Inferior parietal cortex (tissue), 1 donor: ENCODE data around the gene ABCA1.
"Not testable (repeated sequence)": the region's sequence is repeated elsewhere in the genome, so short reads cannot be mapped to it uniquely, and the experiment has no call there.

Experiments used
- DNase-seq: peaks from one replicate; pipeline ENCODE4 v3.0.0-alpha.2; 2016; ENCODE audit errors: extremely low spot score

ABCA1 gene, protein sequence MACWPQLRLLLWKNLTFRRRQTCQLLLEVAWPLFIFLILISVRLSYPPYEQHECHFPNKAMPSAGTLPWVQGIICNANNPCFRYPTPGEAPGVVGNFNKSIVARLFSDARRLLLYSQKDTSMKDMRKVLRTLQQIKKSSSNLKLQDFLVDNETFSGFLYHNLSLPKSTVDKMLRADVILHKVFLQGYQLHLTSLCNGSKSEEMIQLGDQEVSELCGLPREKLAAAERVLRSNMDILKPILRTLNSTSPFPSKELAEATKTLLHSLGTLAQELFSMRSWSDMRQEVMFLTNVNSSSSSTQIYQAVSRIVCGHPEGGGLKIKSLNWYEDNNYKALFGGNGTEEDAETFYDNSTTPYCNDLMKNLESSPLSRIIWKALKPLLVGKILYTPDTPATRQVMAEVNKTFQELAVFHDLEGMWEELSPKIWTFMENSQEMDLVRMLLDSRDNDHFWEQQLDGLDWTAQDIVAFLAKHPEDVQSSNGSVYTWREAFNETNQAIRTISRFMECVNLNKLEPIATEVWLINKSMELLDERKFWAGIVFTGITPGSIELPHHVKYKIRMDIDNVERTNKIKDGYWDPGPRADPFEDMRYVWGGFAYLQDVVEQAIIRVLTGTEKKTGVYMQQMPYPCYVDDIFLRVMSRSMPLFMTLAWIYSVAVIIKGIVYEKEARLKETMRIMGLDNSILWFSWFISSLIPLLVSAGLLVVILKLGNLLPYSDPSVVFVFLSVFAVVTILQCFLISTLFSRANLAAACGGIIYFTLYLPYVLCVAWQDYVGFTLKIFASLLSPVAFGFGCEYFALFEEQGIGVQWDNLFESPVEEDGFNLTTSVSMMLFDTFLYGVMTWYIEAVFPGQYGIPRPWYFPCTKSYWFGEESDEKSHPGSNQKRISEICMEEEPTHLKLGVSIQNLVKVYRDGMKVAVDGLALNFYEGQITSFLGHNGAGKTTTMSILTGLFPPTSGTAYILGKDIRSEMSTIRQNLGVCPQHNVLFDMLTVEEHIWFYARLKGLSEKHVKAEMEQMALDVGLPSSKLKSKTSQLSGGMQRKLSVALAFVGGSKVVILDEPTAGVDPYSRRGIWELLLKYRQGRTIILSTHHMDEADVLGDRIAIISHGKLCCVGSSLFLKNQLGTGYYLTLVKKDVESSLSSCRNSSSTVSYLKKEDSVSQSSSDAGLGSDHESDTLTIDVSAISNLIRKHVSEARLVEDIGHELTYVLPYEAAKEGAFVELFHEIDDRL (N-terminal part only)

DNA sequence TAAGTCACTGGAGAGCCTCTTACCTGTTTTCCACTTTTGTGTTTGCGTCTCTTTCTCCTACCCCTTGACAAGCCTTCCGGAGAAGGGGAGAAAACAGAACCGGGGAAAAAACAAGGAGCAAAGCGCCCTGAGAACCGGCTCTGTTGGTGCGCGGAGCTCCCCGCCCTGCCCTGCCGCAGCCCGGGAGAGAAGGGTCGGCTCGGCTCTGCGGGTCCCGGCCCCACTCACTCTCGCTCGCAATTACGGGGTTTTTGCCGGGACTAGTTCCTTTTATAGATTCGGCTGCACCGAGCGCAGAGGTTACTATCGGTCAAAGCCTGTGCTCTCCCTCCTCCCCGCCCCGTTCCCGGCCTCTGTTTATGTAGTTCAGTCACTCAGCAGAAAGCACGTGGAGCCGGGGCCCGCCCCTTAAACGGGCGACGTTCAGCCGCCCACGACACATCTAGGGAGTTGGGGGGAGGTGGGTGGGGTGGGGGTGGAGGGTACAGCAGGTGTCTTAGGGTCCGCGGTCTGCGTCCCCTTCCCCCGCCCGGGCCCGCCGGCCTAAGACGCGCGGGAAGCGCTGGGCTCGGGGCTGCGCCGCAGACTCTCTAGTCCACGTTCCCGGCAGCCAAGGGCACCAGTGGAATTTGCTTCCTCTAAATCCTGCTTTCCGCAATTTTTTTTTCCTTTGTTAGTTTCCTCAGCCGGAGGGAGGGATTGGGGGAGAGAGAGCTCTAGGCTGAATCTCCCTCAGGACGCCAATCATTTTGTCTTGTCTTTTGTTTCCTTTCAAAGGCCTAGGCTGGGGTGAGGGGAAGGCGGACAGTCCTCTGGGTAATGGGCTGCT lies at the start of gene ABCA1:
ABCA1 (minus strand) TSS at position 244 of the 829 bp plus-strand sequence. CDS start 24,476 bp downstream, outside the sequence.
- peak; percentile 70 for DNase-seq

DNA sequence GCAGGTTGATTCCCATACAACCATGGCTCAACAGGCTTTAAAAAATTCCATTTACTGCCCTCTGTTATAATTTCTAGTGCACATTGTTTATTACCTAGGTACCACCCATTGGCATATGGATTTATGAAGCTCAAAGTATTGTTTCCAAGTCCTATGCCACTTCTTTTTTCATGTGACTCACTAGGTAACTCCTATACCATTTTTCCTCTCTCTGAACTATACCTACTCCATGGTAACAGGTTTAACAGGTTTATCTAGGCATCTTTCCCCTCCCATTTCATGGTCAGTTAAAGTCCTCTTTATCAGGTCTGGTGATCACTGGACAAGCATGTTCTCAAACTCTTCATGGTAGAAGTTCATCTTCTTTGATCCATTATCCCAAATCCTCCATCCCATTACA lies 49.6 kb upstream of the ABCA1 start:
- no peak for DNase-seq

DNA sequence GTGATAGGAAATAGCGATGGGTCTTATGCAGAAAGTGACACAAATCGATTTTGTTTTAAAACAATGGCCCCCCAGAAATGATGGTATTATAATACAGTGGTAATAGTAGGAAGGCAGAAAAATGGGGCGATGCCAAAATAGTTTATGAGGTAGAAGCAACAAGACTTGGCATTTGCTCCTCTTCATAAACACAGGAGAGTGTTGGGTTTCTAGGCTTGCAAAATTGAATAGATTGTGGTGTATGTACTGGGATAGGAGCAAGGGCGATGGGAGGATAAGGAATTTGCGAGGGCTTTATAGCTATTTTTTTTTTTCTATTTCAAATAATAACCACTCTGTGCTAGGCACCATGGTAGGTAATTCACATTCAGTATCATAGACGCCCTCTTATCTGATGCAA lies 49.2 kb upstream of the ABCA1 start:
- no peak for DNase-seq

DNA sequence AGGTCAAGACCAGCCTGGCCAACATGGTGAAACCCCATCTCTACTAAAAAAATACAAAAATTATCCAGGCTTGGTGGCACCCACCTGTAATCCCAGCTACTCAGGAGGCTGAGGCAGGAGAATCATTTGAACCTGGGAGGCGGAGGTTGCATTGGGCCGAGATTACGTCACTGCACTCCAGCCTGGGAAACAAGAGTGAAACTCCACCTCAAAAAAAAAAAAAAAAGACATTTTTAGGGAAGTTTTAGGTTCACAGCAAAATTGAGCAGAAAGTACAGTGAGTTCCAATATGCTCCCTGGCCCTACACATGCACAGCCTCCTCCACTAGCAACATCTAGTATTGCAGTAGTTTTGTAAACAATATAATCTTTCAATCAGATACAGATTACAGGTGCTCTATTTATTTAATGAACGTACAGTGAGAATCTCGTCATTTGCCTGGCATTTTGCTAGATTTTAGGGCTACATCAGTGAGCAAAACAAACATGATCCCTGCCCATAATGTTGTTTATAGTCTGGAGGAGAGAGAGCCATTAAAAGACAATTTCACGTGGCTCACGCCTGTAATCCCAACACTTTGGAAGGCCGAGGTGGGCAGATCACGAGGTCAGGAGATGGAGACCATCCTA lies 48.1 kb upstream of the ABCA1 start:
- not testable (repeated sequence) for DNase-seq

DNA sequence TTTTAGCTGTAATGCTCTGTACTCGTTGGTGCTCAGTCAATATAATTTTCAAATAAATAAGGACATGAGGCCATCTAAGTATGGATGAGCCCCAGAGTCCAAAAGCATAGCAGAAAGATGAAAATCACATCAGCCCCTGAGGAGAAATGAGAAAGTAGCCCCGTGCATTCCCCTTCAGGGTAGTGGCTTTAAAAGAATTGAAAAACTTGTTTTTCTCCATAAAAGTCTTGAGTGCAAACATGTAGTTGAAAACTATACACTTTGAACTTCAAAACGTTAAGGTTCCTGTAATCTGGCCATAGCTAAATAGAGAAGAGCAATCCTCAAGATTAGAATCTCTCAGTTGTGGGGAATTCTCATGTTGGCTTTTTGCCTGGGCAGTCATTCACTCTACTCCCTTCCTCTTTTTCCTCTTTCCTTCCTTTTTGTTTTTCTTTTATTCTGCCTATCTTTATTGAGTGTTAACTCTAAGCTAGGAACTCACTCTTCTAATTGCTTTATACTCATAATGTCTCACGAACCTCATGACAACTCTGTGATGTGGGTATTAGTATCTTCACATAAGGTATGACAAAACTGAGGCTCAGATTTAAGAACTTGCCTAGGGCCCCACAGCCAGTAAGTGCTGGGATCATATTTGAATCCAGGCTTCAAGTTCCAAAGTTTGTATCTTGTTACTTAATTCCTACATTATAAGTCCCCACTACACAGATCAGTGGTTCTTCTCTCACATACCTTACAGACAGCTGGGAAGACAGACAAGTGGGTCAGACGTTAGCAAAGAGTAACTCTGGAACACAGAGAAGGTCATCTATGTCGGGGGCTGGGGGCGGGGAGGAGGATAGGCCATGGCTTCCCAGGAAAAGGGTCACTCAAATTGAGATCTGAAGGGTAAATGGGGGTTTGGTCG lies 46.4 kb upstream of the ABCA1 start:
- no peak for DNase-seq

DNA sequence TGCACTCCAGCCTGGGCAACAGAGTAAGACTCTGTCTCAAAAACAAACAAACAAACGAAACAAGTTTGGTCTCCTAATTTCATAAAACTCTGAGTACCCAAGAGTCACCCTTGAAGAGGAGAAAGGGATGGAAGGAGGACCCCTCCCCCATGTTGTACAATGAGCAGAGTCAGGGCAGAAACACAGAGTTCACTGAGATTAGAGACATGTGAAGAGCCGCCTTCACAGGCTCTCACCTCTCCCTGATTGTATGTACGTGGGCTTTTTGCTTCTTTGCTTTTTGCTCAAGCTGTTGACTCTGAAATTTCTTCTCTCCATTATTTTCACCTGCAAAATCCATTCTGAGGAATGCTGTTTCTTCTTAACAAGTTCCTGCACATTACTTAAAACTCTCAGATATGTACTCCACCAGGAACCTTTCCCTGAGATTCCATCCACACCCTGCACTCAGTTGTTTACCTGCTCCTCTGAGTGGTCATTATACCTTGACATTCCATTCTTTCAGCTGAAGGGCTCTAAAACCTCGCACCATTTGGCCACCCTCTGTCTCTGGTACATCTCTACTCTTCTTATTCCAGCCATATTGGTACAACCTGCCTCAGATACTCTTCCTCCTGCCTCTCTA lies 44.4 kb upstream of the ABCA1 start:
- DNase-seq = no peak

DNA sequence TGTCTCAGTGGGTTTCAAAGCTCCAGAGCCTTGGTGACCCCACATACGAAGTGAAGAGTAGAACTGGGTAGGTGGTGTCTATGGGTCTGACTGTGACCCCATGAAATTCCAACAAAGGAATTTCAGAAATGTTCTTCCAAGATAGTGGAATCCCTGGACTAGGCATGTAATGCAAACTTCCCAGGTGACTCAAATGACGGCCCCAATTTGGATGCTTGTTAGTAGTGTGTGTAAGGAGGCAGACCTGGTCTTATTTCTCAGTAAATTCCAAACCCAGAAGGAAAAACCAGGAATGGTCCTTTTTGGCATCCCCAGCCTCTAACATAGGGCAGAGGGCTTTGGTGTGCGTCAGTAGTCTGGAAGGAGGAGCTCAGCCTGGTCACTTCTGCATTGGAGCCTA lies 43.6 kb upstream of the ABCA1 start:
- no peak for DNase-seq

DNA sequence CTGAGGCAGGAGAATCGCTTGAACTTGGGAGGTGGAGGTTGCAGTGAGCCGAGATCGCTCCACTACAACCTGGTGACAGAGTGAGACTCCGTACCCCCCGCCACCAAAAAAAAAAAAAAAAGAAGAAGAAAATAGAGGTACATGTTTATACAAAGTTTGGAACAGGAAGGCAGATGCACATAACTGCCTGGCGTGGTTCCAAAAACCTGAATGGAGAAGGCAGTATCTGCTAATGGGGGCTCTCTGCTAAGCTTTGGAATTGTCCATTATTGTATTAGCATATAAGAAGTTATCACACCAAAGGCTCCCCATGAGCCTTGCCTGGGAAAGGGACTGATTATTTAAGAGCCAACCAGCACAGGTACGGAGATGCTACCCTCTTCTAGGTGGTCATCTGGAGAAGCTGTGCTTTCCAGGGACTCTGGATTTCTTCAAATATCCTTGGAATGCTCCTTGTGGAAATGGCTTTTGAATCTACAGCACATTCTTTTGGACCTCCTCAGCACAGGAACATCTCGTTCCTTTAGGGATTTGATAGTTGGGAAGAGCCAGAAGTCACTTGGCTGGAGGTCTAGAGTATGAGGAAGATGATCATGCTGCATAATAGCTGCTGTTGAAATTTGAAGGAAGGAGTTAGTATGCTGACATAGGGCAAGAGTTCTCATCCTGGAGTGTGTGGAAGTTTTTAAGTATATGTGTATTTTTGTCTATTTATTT lies 42.5 kb upstream of the ABCA1 start:
- no peak for DNase-seq

DNA sequence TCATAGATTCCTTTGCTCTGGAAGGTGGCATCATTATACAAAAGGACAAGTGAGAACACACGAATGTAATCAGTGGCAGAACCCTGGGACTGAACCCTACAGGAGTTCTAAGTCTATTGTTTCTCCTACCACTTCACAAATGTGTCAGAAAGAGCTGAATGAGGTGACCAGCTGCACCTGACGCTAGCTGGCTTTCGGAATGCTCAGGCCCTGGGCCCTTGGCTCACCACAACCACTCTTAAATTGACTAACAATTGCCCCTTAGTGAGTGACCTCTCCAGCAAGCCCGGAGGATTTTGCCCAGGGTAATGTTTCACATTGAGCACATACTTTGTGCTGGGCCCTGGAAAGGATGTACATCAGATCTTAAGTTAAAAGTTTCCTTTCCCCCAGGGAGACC lies 41.2 kb upstream of the ABCA1 start:
- DNase-seq = no peak

DNA sequence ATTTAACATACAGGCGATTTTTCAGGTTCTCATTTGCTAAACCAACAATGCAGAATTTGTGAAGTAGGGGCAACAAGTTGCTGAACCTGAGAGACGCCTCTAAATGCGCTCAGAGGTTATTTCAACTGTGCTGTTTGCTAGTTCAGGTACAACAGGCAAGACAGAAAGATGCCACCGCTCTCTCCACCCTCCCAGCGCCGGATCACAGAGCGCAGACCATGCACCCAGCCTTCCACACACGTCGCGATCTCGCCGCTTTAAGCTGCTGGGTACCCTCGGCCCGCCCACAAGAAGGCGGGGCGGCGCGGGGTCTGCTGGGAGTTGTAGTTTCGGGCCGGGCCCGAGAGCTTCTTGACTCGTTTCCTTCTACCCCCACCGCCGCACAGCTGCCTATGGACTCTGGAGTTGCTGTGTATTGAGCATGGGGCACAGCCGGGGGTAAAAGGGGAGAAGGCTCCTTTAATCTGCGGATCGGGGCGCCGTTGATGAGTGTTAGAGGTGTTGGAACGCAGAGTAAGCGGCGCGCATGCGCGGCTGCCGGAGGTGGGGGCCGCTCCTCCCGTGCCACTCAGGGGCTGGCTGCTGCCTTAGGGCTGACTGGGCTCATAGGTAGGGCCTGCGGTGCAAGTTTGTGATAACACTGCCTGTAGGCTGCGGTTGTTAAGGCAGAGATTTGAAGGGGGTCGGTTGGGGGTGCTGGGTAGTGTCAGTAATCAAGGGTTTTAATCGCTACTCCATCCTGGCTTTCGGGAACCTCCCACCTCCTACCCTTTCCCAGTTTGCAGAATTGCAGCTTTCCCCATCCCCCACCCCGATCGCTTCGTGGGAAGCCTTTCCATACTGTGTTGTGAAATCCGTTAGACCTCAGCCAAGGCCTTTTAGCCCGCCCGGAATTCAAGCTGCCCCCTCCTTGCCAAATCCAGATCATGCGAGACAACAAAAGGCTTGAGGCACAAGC lies 40.3 kb upstream of the ABCA1 start:
- peak; percentile 92 for DNase-seq

DNA sequence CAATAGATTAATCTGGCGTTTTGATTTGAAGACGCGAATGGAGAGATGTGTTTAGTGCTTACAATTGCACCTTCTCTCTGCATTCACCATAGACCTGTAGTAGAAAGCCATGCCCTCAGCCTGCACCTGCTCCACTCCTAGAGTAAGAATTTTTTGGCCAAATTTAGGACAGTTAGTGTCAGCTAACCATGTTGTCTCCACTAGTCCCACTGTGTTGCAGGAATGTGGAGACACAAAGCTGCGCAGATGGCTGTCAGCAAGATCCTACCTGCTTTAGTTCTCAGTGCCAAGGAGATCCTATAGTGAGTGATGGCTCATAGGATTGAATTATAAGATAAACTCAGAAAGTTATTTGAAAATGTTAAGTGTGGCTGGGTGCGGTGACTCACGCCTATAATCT lies 35.1 kb upstream of the ABCA1 start:
- no peak for DNase-seq

DNA sequence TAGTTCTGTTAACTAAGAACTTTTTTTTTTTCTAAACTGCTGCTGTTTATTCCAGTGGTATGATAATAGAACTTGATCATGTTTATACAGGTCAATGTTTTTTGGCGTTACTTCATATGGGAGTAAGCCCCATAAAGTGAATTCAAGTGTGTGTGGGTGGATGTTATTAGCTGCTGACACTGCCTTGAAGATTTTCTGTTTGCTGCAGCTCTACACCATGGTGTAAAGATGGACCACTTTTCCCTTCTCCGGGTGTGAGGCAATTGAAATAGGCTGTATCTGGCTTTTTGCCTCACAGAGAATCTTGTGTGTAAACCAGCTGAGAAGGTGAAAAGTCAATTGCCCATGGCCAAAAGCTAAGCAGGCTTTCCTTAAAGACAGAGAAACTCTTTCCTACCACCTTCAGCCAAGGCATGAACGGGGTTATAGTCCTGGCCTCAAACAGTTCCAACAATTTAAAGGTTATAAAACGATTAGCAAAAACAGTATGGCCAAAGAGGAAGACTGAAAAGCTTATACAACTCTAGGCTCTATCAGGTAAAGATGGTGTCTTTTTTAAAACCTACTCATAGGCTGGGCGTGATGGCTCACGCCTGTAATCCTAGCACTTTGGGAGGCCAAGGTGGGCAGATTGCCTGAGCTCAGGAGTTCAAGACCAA lies 33.9 kb upstream of the ABCA1 start:
- DNase-seq = no peak

DNA sequence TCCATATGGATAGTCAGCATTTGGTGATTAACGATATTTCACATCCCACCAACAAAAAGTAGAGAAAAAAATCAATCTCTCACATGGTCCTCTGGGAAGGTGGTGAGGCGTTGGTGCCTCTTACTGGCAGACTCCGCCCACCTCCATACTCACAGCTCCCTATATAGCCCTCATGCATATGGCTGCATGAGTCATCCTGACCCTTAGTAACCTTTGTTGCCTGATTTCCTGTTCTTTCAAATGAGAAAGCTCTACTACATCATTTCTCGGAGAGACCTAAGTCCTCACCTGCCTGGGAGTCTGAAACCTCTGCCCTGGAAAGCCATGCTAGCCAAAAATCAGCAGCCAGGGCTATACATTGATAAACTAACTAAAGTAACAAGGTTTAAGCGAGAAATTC lies 33.3 kb upstream of the ABCA1 start:
- no peak for DNase-seq

DNA sequence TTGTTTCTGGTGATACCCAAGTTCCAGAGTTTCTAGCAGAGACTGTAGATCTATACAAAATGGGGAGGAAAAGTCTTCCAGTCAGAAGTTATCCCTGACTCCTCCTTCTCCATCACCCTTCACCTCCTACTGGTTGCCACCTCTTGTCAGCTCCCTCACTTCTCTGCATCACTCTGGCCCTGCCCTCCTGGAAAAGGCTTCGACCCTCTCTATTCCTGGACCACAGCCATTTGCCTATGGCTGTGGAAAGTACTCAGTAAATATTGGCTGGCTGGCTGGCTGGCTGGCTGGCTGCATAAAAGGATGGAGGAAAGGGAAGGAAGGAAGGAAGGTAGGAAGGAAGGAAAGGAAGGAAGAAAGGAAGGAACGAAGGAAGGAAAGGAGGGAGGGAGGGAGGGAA lies 32.7 kb upstream of the ABCA1 start:
- no peak for DNase-seq

DNA sequence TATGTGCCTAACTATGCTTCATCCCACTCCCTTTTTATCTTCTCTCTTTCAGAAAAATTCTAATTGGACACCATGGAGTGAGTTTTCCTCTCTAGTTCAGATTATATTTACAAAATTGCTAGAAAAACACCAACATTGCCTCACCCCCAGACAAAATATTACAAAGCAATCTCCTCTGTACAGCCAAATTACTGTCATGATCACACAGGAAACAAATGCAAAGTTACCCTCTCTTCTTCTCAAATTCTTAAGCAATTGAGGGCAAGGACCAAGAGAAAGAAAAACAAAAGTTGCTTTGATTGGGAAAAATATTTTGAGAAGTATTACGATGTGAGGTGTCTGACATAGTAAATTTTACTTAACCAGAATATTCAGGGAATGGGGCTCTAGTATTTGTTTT lies 30.8 kb upstream of the ABCA1 start:
- DNase-seq = no peak

DNA sequence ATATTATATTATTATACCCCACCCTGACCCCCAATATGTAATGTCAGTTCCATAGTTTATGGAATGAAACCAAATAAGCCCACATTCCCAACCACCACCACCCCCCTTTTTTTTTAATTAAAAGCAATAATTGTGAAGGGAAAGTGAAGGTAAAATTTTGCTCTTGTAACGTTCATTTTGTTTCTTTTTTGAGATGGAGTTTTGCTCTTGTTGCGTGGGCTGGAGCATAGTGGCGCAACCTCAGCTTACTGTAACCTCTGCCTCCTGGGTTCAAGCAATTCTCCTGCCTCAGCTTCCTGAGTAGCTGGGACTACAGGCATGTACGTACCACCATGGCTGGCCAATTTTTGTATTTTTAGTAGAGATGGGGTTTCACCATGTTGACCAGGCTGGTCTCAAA lies 30.1 kb upstream of the ABCA1 start:
- DNase-seq = not testable (repeated sequence)

DNA sequence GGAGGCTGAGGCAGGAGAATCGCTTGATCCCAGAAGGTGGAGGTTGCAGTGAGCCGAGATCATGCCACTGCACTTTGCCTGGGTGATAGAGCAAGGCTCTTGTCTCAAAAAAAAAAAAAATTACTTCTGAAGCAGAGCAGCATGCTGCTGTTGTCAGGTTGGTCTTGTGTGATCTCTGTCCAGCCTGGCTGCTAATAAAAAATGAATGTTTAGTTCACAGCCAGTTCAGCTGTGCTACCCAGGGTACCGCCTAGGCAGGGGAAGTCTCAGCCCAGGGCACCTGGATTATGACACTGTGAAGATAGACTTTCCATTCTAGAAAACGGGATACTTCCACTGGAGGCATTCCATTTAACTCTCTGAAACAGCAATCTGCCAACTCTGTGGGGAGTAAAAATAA lies 23.5 kb upstream of the ABCA1 start:
- no peak for DNase-seq
